ENCODE measurements around the gene KIF6. TPM values are rescaled to one million over a fixed set of nuclear protein-coding genes. Genes with fewer than 3 reads are reported as not detected.

The KIF6 gene
- total RNA-seq, 4 donors from 2014 or later, result 0.26 to 1.8 (median 1.6) TPM; not detected in 1

DNA sequence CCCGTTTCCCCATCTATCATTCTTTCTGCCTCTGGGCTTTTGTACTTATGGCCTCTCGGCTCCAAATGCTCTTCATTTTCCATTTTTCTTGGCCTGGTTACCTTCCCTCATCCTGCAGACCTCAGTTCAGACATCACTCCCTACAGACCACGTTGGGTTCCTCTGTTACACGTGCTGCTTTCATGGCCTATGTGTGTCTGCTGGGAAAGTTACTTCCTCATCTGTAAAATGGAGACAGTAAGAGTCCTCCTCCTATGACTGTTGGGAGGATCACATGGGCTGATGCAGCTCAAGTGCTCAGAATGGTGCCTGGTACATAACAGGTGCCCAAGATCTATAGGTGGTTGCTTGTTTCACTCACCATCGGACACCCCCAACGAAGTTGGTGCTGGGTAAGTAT is 424.5 kb downstream of the KIF6 start:
- H3K4me3 ChIP-seq, result no peak overlapping the region
- no peaks in the 10 kb centered on the region for H3K4me1 ChIP-seq
- TF ChIP-seq, protein P1, sequence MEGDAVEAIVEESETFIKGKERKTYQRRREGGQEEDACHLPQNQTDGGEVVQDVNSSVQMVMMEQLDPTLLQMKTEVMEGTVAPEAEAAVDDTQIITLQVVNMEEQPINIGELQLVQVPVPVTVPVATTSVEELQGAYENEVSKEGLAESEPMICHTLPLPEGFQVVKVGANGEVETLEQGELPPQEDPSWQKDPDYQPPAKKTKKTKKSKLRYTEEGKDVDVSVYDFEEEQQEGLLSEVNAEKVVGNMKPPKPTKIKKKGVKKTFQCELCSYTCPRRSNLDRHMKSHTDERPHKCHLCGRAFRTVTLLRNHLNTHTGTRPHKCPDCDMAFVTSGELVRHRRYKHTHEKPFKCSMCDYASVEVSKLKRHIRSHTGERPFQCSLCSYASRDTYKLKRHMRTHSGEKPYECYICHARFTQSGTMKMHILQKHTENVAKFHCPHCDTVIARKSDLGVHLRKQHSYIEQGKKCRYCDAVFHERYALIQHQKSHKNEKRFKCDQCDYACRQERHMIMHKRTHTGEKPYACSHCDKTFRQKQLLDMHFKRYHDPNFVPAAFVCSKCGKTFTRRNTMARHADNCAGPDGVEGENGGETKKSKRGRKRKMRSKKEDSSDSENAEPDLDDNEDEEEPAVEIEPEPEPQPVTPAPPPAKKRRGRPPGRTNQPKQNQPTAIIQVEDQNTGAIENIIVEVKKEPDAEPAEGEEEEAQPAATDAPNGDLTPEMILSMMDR (IDR thresholded peaks at IDR 0.05), result no peak
- no peak for TF ChIP-seq POLR2A (IDR thresholded peaks at IDR 0.05)
- intact Hi-C loops (cut with DNase I; ENCODE audit: low total_unique reads), result no loop called here
- no peaks in the 10 kb centered on the region for H3K27me3 ChIP-seq
- H3K27ac ChIP-seq, result no peak overlapping the region
- H3K9me3 ChIP-seq, result no peaks in the 10 kb centered on the region
- H3K36me3 ChIP-seq, result no peaks in the 10 kb centered on the region
- no peak for DNase-seq

GRCh38 chr6:39298061-39298460 is 427.1 kb downstream of the KIF6 start:
- intact Hi-C loops (cut with DNase I; ENCODE audit: low total_unique reads), result no loop called here

GRCh38 chr6:39296745-39297640 is 428.2 kb downstream of the KIF6 start:
- Histone ChIP-seq H3K27me3 (no peaks in the 10 kb centered on the region), H3K4me3 (no peak overlapping the region), H3K36me3 (no peaks in the 10 kb centered on the region), H3K9me3 (no peaks in the 10 kb centered on the region), H3K27ac (no peak overlapping the region), H3K4me1 (no peaks in the 10 kb centered on the region)
- TF ChIP-seq, protein P1 (IDR thresholded peaks at IDR 0.05), result no peak
- TF ChIP-seq POLR2A (IDR thresholded peaks at IDR 0.05), result no peak
- DNase-seq, result peak in 1 of 2 donors; percentile 26
- intact Hi-C loops (cut with DNase I; ENCODE audit: low total_unique reads), result no loop called here

More at GRCh38 chr6:39298061-39298460, 427.1 kb downstream of the KIF6 start:
- Histone ChIP-seq H3K4me3 (no peak overlapping the region), H3K27me3 (no peaks in the 10 kb centered on the region), H3K4me1 (no peaks in the 10 kb centered on the region), H3K9me3 (no peaks in the 10 kb centered on the region), H3K36me3 (no peaks in the 10 kb centered on the region), H3K27ac (no peak overlapping the region)
- TF ChIP-seq, protein P1 (IDR thresholded peaks at IDR 0.05), result no peak
- no peak for TF ChIP-seq POLR2A (IDR thresholded peaks at IDR 0.05)
- no peak for DNase-seq

DNA sequence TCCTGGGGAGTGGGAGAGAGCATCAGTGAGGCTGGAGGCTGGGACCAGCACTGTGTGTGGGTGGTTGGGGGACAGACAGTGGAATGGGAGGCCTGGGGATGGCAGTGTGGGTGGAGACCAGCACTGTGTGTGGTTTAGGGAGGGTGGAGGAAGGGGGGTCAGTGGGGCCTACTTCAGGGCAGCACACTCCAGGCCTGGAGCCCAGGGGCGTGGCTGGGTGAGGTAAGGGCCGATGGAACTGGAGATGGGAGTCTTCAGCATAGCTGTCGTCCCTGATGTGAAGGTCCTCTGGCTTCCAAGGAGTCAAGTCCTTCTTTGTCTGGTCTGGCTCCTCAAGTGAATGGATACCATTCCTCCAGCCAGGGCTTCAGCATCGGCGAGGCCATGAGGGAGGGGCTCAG is 429.6 kb downstream of the KIF6 start:
- Histone ChIP-seq H3K27ac (no peak overlapping the region), H3K4me1 (no peaks in the 10 kb centered on the region), H3K27me3 (no peaks in the 10 kb centered on the region), H3K9me3 (no peaks in the 10 kb centered on the region), H3K4me3 (no peak overlapping the region), H3K36me3 (no peaks in the 10 kb centered on the region)
- DNase-seq, result no peak
- intact Hi-C loops (cut with DNase I; ENCODE audit: low total_unique reads), result no loop called here
- TF ChIP-seq, protein P1 (IDR thresholded peaks at IDR 0.05), result no peak
- no peak for TF ChIP-seq POLR2A (IDR thresholded peaks at IDR 0.05)

- intact Hi-C loops (cut with DNase I; ENCODE audit: low total_unique reads), result no loop called here
- DNase-seq, result no peak
- no peaks in the 10 kb centered on the region for H3K27me3 ChIP-seq
- no peak overlapping the region for H3K4me3 ChIP-seq
- H3K9me3 ChIP-seq, result no peaks in the 10 kb centered on the region
- H3K36me3 ChIP-seq, result no peaks in the 10 kb centered on the region
- H3K27ac ChIP-seq, result no peak overlapping the region
- no peaks in the 10 kb centered on the region for H3K4me1 ChIP-seq
- TF ChIP-seq, protein P1 (IDR thresholded peaks at IDR 0.05), result no peak
- no peak for TF ChIP-seq POLR2A (IDR thresholded peaks at IDR 0.05)
These were observed 430.3 kb downstream of the KIF6 start for GRCh38 chr6:39294899-39295298.

Data from uterus (tissue), 4 donors.